Measurements from ENCODE around the gene LPA.
"Not testable (repeated sequence)": the region's sequence is repeated elsewhere in the genome, so short reads cannot be mapped to it uniquely, and the experiment has no call there.

Gene LPA

GRCh38 chr6:160662429-160662828 is 1.6 kb downstream of the LPA start:
- Histone ChIP-seq H3K9me3 (ENCODE audit: control insufficient read depth, low read length) (no peaks in the 10 kb centered on the region), H3K27me3 (replicated peaks; ENCODE audit: control insufficient read depth, insufficient read depth, low read length, poor library complexity, severe bottlenecking) (no peaks in the 10 kb centered on the region), H3K36me3 (ENCODE audit: control insufficient read depth, insufficient read depth, low read length) (no peaks in the 10 kb centered on the region), H3K27ac (ENCODE audit: insufficient read depth, low read length, poor library complexity, severe bottlenecking) (no peak overlapping the region), H3K4me3 (ENCODE audit: insufficient read depth, low read depth, low read length, poor library complexity, severe bottlenecking) (no peak overlapping the region), H3K4me1 (ENCODE audit: control insufficient read depth, insufficient read depth, low read length, poor library complexity, severe bottlenecking) (no peaks in the 10 kb centered on the region)
- no peak for DNase-seq

DNA sequence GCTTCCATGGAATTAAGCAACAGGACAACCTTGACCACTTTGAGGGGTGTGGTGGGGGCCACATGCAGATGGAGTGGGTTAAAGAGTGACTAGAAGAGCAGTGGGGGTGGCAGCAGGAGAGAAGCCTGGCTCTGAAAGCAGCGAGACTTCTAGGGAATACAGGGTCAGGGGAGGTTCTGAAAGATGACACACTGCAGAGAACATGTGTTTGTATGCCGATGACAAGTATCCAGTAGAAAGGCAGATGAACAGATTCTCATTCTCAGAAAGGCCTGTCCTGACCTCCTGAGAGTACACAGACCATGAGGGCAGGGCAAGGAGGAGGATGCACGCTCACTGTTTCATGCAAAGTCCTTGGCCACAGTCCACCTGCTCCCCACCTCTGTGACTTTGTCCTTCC is 2.9 kb downstream of the LPA start:
- Histone ChIP-seq H3K4me3 (ENCODE audit: insufficient read depth, low read depth, low read length, poor library complexity, severe bottlenecking) (no peak overlapping the region), H3K9me3 (ENCODE audit: control insufficient read depth, low read length) (no peaks in the 10 kb centered on the region), H3K27ac (ENCODE audit: insufficient read depth, low read length, poor library complexity, severe bottlenecking) (no peak overlapping the region), H3K36me3 (ENCODE audit: control insufficient read depth, insufficient read depth, low read length) (no peaks in the 10 kb centered on the region), H3K27me3 (replicated peaks; ENCODE audit: control insufficient read depth, insufficient read depth, low read length, poor library complexity, severe bottlenecking) (no peaks in the 10 kb centered on the region), H3K4me1 (ENCODE audit: control insufficient read depth, insufficient read depth, low read length, poor library complexity, severe bottlenecking) (no peaks in the 10 kb centered on the region)
- no peak for DNase-seq

GRCh38 chr6:160659562-160659961 is 4.5 kb downstream of the LPA start:
- Histone ChIP-seq H3K27ac (ENCODE audit: insufficient read depth, low read length, poor library complexity, severe bottlenecking) (no peak overlapping the region), H3K36me3 (ENCODE audit: control insufficient read depth, insufficient read depth, low read length) (no peaks in the 10 kb centered on the region), H3K27me3 (replicated peaks; ENCODE audit: control insufficient read depth, insufficient read depth, low read length, poor library complexity, severe bottlenecking) (no peaks in the 10 kb centered on the region), H3K4me1 (ENCODE audit: control insufficient read depth, insufficient read depth, low read length, poor library complexity, severe bottlenecking) (no peaks in the 10 kb centered on the region), H3K4me3 (ENCODE audit: insufficient read depth, low read depth, low read length, poor library complexity, severe bottlenecking) (no peak overlapping the region), H3K9me3 (ENCODE audit: control insufficient read depth, low read length) (no peaks in the 10 kb centered on the region)
- DNase-seq, result no peak

GRCh38 chr6:160634706-160635105 is 29.4 kb downstream of the LPA start:
- Histone ChIP-seq H3K27ac (ENCODE audit: insufficient read depth, low read length, poor library complexity, severe bottlenecking) (no peak overlapping the region), H3K4me1 (ENCODE audit: control insufficient read depth, insufficient read depth, low read length, poor library complexity, severe bottlenecking) (no peaks in the 10 kb centered on the region), H3K4me3 (ENCODE audit: insufficient read depth, low read depth, low read length, poor library complexity, severe bottlenecking) (no peak overlapping the region), H3K9me3 (ENCODE audit: control insufficient read depth, low read length) (no peaks in the 10 kb centered on the region), H3K27me3 (replicated peaks; ENCODE audit: control insufficient read depth, insufficient read depth, low read length, poor library complexity, severe bottlenecking) (no peaks in the 10 kb centered on the region), H3K36me3 (ENCODE audit: control insufficient read depth, insufficient read depth, low read length) (no peaks in the 10 kb centered on the region)
- DNase-seq, result no peak

DNA sequence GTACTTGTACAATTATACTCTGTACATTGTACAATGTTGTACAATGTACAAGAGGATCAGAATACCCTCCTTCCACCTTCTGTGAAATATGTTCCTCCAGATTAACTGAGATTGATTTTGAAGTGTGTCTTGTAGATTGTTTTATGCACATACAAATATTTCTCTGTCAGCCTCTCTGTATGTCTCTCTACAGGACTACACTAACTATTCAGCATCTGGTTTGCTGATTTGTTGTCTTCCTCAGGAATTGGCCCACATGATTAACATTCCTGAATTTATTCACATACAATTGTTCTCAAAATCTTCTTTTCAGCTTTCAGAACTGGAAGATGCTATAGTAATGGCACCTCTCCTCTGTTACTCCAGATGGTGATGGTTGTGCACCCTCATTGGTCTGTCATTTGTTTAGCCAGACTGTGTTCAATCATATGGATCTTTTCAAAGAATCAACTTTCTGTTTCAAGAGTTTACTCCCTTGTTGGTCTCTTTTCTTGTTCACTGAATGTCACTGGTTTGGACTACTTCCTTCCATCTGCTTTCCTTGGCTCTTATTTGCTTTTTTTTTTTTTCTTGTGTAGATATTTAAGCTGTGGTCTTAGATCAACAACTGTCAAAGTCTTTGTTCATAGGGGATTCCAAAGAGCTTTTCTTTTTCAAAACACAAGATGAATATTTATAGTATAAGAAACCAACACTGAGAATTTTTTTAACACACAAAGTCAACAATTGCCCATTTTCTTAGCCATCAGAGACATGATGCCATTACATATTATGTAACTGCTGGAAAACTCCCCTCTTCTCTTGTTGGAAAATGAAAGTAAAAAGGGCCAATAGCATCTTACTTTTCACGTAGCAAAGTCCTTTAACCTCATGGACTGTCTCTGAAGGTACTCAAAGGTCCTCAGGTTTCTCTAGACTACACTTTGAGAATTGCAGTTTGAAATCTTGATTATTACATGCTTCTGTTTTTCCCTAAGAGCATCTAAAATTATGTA is 67.9 kb downstream of the LPA start:
- no peaks in the 10 kb centered on the region for H3K27me3 ChIP-seq (replicated peaks; ENCODE audit: control insufficient read depth, insufficient read depth, low read length, poor library complexity, severe bottlenecking)
- no peaks in the 10 kb centered on the region for H3K36me3 ChIP-seq (ENCODE audit: control insufficient read depth, insufficient read depth, low read length)
- H3K4me1 ChIP-seq (ENCODE audit: control insufficient read depth, insufficient read depth, low read length, poor library complexity, severe bottlenecking), result no peaks in the 10 kb centered on the region
- DNase-seq, result no peak
- H3K4me3 ChIP-seq (ENCODE audit: insufficient read depth, low read depth, low read length, poor library complexity, severe bottlenecking), result no peak overlapping the region
- no peaks in the 10 kb centered on the region for H3K9me3 ChIP-seq (ENCODE audit: control insufficient read depth, low read length)
- no peak overlapping the region for H3K27ac ChIP-seq (ENCODE audit: insufficient read depth, low read length, poor library complexity, severe bottlenecking)

GRCh38 chr6:160595297-160595696 is 68.8 kb downstream of the LPA start:
- not testable (repeated sequence) for H3K4me3 ChIP-seq (ENCODE audit: insufficient read depth, low read depth, low read length, poor library complexity, severe bottlenecking); H3K9me3 ChIP-seq (ENCODE audit: control insufficient read depth, low read length); H3K36me3 ChIP-seq (ENCODE audit: control insufficient read depth, insufficient read depth, low read length); H3K27ac ChIP-seq (ENCODE audit: insufficient read depth, low read length, poor library complexity, severe bottlenecking); H3K27me3 ChIP-seq (replicated peaks; ENCODE audit: control insufficient read depth, insufficient read depth, low read length, poor library complexity, severe bottlenecking); H3K4me1 ChIP-seq (ENCODE audit: control insufficient read depth, insufficient read depth, low read length, poor library complexity, severe bottlenecking); DNase-seq

GRCh38 chr6:160586374-160586773 is 77.7 kb downstream of the LPA start:
- Histone ChIP-seq H3K4me3 (ENCODE audit: insufficient read depth, low read depth, low read length, poor library complexity, severe bottlenecking) (no peak overlapping the region), H3K4me1 (ENCODE audit: control insufficient read depth, insufficient read depth, low read length, poor library complexity, severe bottlenecking) (no peaks in the 10 kb centered on the region), H3K36me3 (ENCODE audit: control insufficient read depth, insufficient read depth, low read length) (no peaks in the 10 kb centered on the region), H3K27me3 (replicated peaks; ENCODE audit: control insufficient read depth, insufficient read depth, low read length, poor library complexity, severe bottlenecking) (no peaks in the 10 kb centered on the region), H3K27ac (ENCODE audit: insufficient read depth, low read length, poor library complexity, severe bottlenecking) (no peak overlapping the region), H3K9me3 (ENCODE audit: control insufficient read depth, low read length) (no peaks in the 10 kb centered on the region)
- DNase-seq, result no peak

DNA sequence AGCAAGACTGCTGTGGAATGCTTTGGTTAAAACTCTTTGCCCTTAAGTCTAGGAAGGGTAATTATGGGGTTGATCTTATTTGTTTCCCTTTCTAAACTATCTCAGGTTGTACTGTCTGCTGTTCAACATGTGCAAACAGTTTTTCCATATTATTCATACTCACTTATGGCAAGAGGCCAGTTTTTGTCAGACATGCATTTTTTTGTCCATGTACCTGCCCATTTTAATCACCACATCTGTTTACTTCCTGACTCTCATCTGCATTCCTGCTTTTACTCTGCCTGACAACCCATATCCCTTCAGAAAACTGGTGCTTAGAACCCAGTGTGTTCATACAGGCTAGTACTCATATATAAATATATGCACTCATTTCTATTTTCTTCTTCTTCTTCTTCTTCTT is 80.3 kb downstream of the LPA start:
- Histone ChIP-seq H3K27ac (ENCODE audit: insufficient read depth, low read length, poor library complexity, severe bottlenecking) (no peak overlapping the region), H3K4me3 (ENCODE audit: insufficient read depth, low read depth, low read length, poor library complexity, severe bottlenecking) (no peak overlapping the region), H3K4me1 (ENCODE audit: control insufficient read depth, insufficient read depth, low read length, poor library complexity, severe bottlenecking) (no peaks in the 10 kb centered on the region), H3K27me3 (replicated peaks; ENCODE audit: control insufficient read depth, insufficient read depth, low read length, poor library complexity, severe bottlenecking) (no peaks in the 10 kb centered on the region), H3K9me3 (ENCODE audit: control insufficient read depth, low read length) (no peaks in the 10 kb centered on the region), H3K36me3 (ENCODE audit: control insufficient read depth, insufficient read depth, low read length) (no peaks in the 10 kb centered on the region)
- DNase-seq, result no peak

DNA sequence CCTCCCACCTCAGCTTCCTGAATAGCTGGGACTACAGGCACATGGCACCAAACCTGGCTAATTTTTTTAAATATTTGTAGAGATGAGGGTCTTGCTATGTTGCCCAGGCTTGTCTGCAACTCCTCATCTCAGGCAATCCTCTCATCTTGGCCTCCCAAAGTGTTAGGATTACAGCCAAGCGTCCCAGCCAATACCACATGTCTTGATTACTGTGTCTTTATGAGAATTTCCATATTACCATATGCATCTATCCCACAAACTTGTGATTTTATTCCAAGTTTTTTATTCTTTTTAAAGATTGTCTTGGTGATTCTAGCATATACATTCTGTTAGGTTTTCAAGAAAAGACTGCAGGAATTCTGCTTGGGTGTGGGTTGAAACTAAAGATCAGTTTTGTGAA is 82.7 kb downstream of the LPA start:
- no peaks in the 10 kb centered on the region for H3K9me3 ChIP-seq (ENCODE audit: control insufficient read depth, low read length)
- H3K36me3 ChIP-seq (ENCODE audit: control insufficient read depth, insufficient read depth, low read length), result no peaks in the 10 kb centered on the region
- H3K27ac ChIP-seq (ENCODE audit: insufficient read depth, low read length, poor library complexity, severe bottlenecking), result no peak overlapping the region
- no peaks in the 10 kb centered on the region for H3K27me3 ChIP-seq (replicated peaks; ENCODE audit: control insufficient read depth, insufficient read depth, low read length, poor library complexity, severe bottlenecking)
- H3K4me1 ChIP-seq (ENCODE audit: control insufficient read depth, insufficient read depth, low read length, poor library complexity, severe bottlenecking), result no peaks in the 10 kb centered on the region
- no peak overlapping the region for H3K4me3 ChIP-seq (ENCODE audit: insufficient read depth, low read depth, low read length, poor library complexity, severe bottlenecking)
- no peak for DNase-seq

GRCh38 chr6:160578515-160578914 is 85.6 kb downstream of the LPA start:
- not testable (repeated sequence) for H3K4me3 ChIP-seq (ENCODE audit: insufficient read depth, low read depth, low read length, poor library complexity, severe bottlenecking); H3K36me3 ChIP-seq (ENCODE audit: control insufficient read depth, insufficient read depth, low read length); H3K27ac ChIP-seq (ENCODE audit: insufficient read depth, low read length, poor library complexity, severe bottlenecking); H3K27me3 ChIP-seq (replicated peaks; ENCODE audit: control insufficient read depth, insufficient read depth, low read length, poor library complexity, severe bottlenecking); DNase-seq; H3K4me1 ChIP-seq (ENCODE audit: control insufficient read depth, insufficient read depth, low read length, poor library complexity, severe bottlenecking); H3K9me3 ChIP-seq (ENCODE audit: control insufficient read depth, low read length)
